Bronchial epithelial cell (primary cell): ENCODE data around the gene UBLCP1. TPM values are rescaled to one million over a fixed set of nuclear protein-coding genes. Genes with fewer than 3 reads are reported as not detected.

ENCODE experiments used
- DNase-seq: peaks from one replicate; pipeline ENCODE4 v3.0.0-alpha.2; 2010; ENCODE audit warnings: low read depth
- FAIRE-seq: peaks from 2 replicates; lab custom pipeline; 2011; peaks lifted over from hg19 to GRCh38; lab: Jason Lieb, UNC
- H3K27me3 ChIP-seq: 2 replicates; pipeline ENCODE4 v1.5.1; 2011; ENCODE audit warnings: low read length; ENCODE audit not compliant: control insufficient read depth, insufficient read depth
- H3K36me3 ChIP-seq: 2 replicates; pipeline ENCODE4 v1.5.1; 2011; ENCODE audit warnings: low read length; ENCODE audit not compliant: control insufficient read depth, insufficient read depth
- H3K4me3 ChIP-seq: 2 replicates; pipeline ENCODE4 v1.5.1; 2011; ENCODE audit warnings: mild to moderate bottlenecking, low read depth, low read length, control low read depth
- CTCF ChIP-seq: IDR thresholded peaks from 2 replicates; pipeline ENCODE4 v1.5.1; 2011; ENCODE audit warnings: mild to moderate bottlenecking, moderate library complexity, low read length, control low read depth, inconsistent platforms; ENCODE audit not compliant: insufficient read depth, severe bottlenecking
- total RNA-seq: library from RNA; depleted of rRNA; stranded (reverse); fragments of >200 nt; gene quantifications from 2 replicates; pipeline ENCODE4 v1.2.1, GENCODE V29; 2014

Gene UBLCP1
- total RNA-seq, 1 donor from 2014 or later: 14.5 TPM

GRCh38 chr5:159311063-159311462 lies 48.0 kb downstream of the UBLCP1 start:
- FAIRE-seq (no peak), DNase-seq (no peak)
- Histone ChIP-seq H3K27me3 (no peaks in the 10 kb centered on the region), H3K4me3 (peak overlapping the region; percentile 16), H3K36me3 (no peaks in the 10 kb centered on the region)
- no peak for TF ChIP-seq CTCF

- Histone ChIP-seq H3K36me3 (no peaks in the 10 kb centered on the region), H3K27me3 (no peaks in the 10 kb centered on the region), H3K4me3 (no peak overlapping the region)
- TF ChIP-seq CTCF: no peak
- DNase-seq: no peak
- FAIRE-seq: no peak
Measured at GRCh38 chr5:159313197-159313596, 50.1 kb downstream of the UBLCP1 start.

GRCh38 chr5:159316519-159317383 lies 53.7 kb downstream of the UBLCP1 start:
- DNase-seq (peak; percentile 69), FAIRE-seq (peak; percentile 82)
- no peaks in the 10 kb centered on the region for H3K27me3 ChIP-seq
- H3K36me3 ChIP-seq: no peaks in the 10 kb centered on the region
- TF ChIP-seq CTCF: peak; percentile 87
- H3K4me3 ChIP-seq: no peak overlapping the region

- Histone ChIP-seq H3K27me3 (no peaks in the 10 kb centered on the region), H3K4me3 (no peak overlapping the region), H3K36me3 (no peaks in the 10 kb centered on the region)
- no peak for TF ChIP-seq CTCF
- FAIRE-seq: no peak
- no peak for DNase-seq
Measured at GRCh38 chr5:159317849-159318248, 54.8 kb downstream of the UBLCP1 start.

- Histone ChIP-seq H3K36me3 (no peaks in the 10 kb centered on the region), H3K4me3 (no peak overlapping the region), H3K27me3 (no peaks in the 10 kb centered on the region)
- no peak for TF ChIP-seq CTCF
- FAIRE-seq (no peak), DNase-seq (no peak)
Measured at GRCh38 chr5:159318448-159318847, 55.4 kb downstream of the UBLCP1 start.

- no peak for FAIRE-seq
- Histone ChIP-seq H3K4me3 (no peak overlapping the region), H3K27me3 (no peaks in the 10 kb centered on the region), H3K36me3 (no peaks in the 10 kb centered on the region)
- TF ChIP-seq CTCF: no peak
- no peak for DNase-seq
Measured at GRCh38 chr5:159319363-159319762, 56.3 kb downstream of the UBLCP1 start.
